K562 (cell line): Measurements from ENCODE around the gene PLXNA2. TPM values are rescaled to one million over a fixed set of nuclear protein-coding genes. Genes with fewer than 3 reads are reported as not detected.

Source experiments
- ATAC-seq: fragments of 200-7000 bp; cut with Tn5 transposase; 3 replicates; pipeline ENCODE4 v1.9.1; 2020; ENCODE audit warnings: moderate library complexity
- BruUV-seq: library from RNA; stranded (reverse); fragments of 400-500 nt; replicated peaks from 2 replicates; lab custom pipeline; 2021; lab: Mats Ljungman, UMichigan
- CTCF ChIA-PET: fragments of 300-600 bp; formaldehyde crosslinking; extraction: SDS; loops from one replicate; lab custom pipeline; 2021; ENCODE audit warnings: low intra/inter-chr PET ratio; lab: Yijun Ruan, JAX
- POLR2A ChIA-PET: fragments of 300-600, 350-650 bp; sonication (Branson Sonifier 250); formaldehyde crosslinking; extraction: SDS; loops from one replicate; lab custom pipeline; 2021; ENCODE audit warnings: antibody characterized with exemption, inconsistent platforms; lab: Yijun Ruan, JAX
- DNase-seq, 4 experiments: peaks; one replicate each; pipeline versions ENCODE4 v3.0.0 to v3.0.0-alpha.2; 2011 to 2018; ENCODE audit warnings: low spot score in 3 of 4, mixed read lengths in 3 of 4; ENCODE audit errors: extremely low read depth in 1 of 4
- FAIRE-seq: peaks from 2 replicates; lab custom pipeline; 2011; peaks lifted over from hg19 to GRCh38; lab: Jason Lieb, UNC
- H2AFZ ChIP-seq: 2 replicates; pipeline ENCODE4 v1.6.0; 2011; ENCODE audit warnings: low read depth, low read length, control low read depth, inconsistent platforms
- H3K27ac ChIP-seq: fragments of 200-600 bp; 3 replicates; pipeline ENCODE4 v1.8.0; 2011; ENCODE audit warnings: low read depth, mild to moderate bottlenecking, control low read depth, inconsistent platforms, low read length, moderate library complexity, mixed read lengths; ENCODE audit errors: extremely low read depth
- H3K27me3 ChIP-seq, 2 experiments: fragments of 300-600 bp in 1 of 2; 2 replicates in 1 of 2; 3 replicates in 1 of 2; pipeline versions ENCODE4 v1.6.0 to v1.8.0; 2011; ENCODE audit warnings: inconsistent platforms in 2 of 2, low read length in 2 of 2, mild to moderate bottlenecking in 1 of 2, mixed read lengths in 1 of 2, moderate library complexity in 1 of 2; ENCODE audit not compliant: control insufficient read depth in 2 of 2, insufficient read depth in 2 of 2
- H3K36me3 ChIP-seq: fragments of 300-600 bp; 3 replicates; pipeline ENCODE4 v1.8.0; 2011; ENCODE audit warnings: mild to moderate bottlenecking, low read length, inconsistent platforms; ENCODE audit not compliant: control insufficient read depth, insufficient read depth
- H3K4me1 ChIP-seq, 2 experiments: fragments of 200-600 bp in 1 of 2; replicated peaks in 1 of 2; 2 replicates in 1 of 2; 3 replicates in 1 of 2; pipeline versions ENCODE4 v1.5.1 to v1.8.0; 2011; ENCODE audit warnings: inconsistent platforms in 2 of 2, low read length in 2 of 2, mild to moderate bottlenecking in 1 of 2, mixed read lengths in 1 of 2, moderate library complexity in 1 of 2; ENCODE audit not compliant: control insufficient read depth in 2 of 2, insufficient read depth in 2 of 2
- H3K4me2 ChIP-seq: 2 replicates; pipeline ENCODE4 v1.6.1; 2011; ENCODE audit warnings: low read length, control low read depth, inconsistent platforms, mixed read lengths; ENCODE audit not compliant: insufficient read depth
- H3K4me3 ChIP-seq: fragments of 200-600 bp; sonication (generic), shearing (Covaris generic); 2 replicates; pipeline ENCODE4 v1.5.1; 2016; ENCODE audit warnings: control low read depth, inconsistent platforms
- H3K79me2 ChIP-seq: fragments of 200-600 bp; 3 replicates; pipeline ENCODE4 v1.8.0; 2011; ENCODE audit warnings: low read length, inconsistent platforms; ENCODE audit not compliant: control insufficient read depth, insufficient read depth
- H3K9ac ChIP-seq, 2 experiments: 2 replicates each; pipeline versions ENCODE4 v1.6.0 to v1.6.1; 2011; ENCODE audit warnings: low read depth in 2 of 2, low read length in 2 of 2, control low read depth in 1 of 2, inconsistent platforms in 1 of 2, mild to moderate bottlenecking in 1 of 2, mixed read lengths in 1 of 2; ENCODE audit not compliant: insufficient read depth in 1 of 2
- H3K9me1 ChIP-seq: one replicate; pipeline ENCODE4 v1.6.0; 2011; ENCODE audit warnings: inconsistent platforms, mild to moderate bottlenecking, low read length, moderate library complexity; ENCODE audit not compliant: control insufficient read depth, insufficient read depth
- H3K9me3 ChIP-seq: replicated peaks from 2 replicates; pipeline ENCODE4 v1.5.1; 2011; ENCODE audit warnings: low read depth, low read length, inconsistent platforms; ENCODE audit not compliant: control insufficient read depth, insufficient read depth
- H4K20me1 ChIP-seq: replicated peaks from 2 replicates; pipeline ENCODE4 v1.6.1; 2011; ENCODE audit warnings: low read length, inconsistent platforms, mixed read lengths; ENCODE audit not compliant: control insufficient read depth, insufficient read depth
- BHLHE40 ChIP-seq: IDR thresholded peaks from 2 replicates; pipeline ENCODE4 v1.6.1; 2011; ENCODE audit warnings: low read length, improper control_type of control experiment
- CEBPZ ChIP-seq: fragments of 150-350 bp; IDR thresholded peaks from 2 replicates; pipeline ENCODE4 v1.6.1; 2014; ENCODE audit warnings: low read depth, mild to moderate bottlenecking, low read length, borderline replicate concordance
- CTBP1 ChIP-seq: fragments of 450-650 bp; IDR thresholded peaks from 2 replicates; pipeline ENCODE4 v1.6.1; 2016; ENCODE audit warnings: borderline replicate concordance
- HEY1 ChIP-seq: fragments of 250-450 bp; sonication (Bioruptor Pico); IDR thresholded peaks from 2 replicates; pipeline ENCODE4 v1.5.0; 2020; ENCODE audit warnings: mild to moderate bottlenecking, moderate library complexity, borderline replicate concordance
- HNRNPLL ChIP-seq: fragments of 200-400 bp; formaldehyde crosslinking; IDR thresholded peaks from 2 replicates; pipeline ENCODE4 v1.6.1; 2017; ENCODE audit warnings: low read length, low read depth, mild to moderate bottlenecking; ENCODE audit not compliant: poor library complexity, severe bottlenecking
- L3MBTL2 ChIP-seq: fragments of 450-650 bp; IDR thresholded peaks from 2 replicates; pipeline ENCODE4 v1.6.1; 2016; ENCODE audit warnings: mild to moderate bottlenecking, moderate library complexity
- MEF2A ChIP-seq: IDR thresholded peaks from 2 replicates; pipeline ENCODE4 v1.6.1; 2011; ENCODE audit warnings: low read depth, mild to moderate bottlenecking, low read length, moderate library complexity; ENCODE audit not compliant: control insufficient read depth
- MEF2D ChIP-seq: conservative IDR thresholded peaks from 2 replicates; pipeline ENCODE4 v1.6.1; 2016; ENCODE audit warnings: low read depth, missing genetic modification characterization, missing compliant biosample characterization
- PHTF2 ChIP-seq: fragments of 250-450 bp; sonication (Bioruptor Pico); IDR thresholded peaks from 2 replicates; pipeline ENCODE4 v1.5.0; 2021; ENCODE audit warnings: mild to moderate bottlenecking
- RFX7 ChIP-seq: fragments of 250-450 bp; sonication (Bioruptor Pico); IDR thresholded peaks from 2 replicates; pipeline ENCODE4 v1.5.1; 2021; ENCODE audit warnings: mild to moderate bottlenecking
- SOX6 ChIP-seq: fragments of 450-650 bp; IDR thresholded peaks from 2 replicates; pipeline ENCODE4 v1.6.1; 2014; ENCODE audit warnings: mild to moderate bottlenecking
- TARDBP ChIP-seq: fragments of 450-650 bp; IDR thresholded peaks from 2 replicates; pipeline ENCODE4 v1.6.1; 2016
- ZBTB2 ChIP-seq: fragments of 450-650 bp; IDR thresholded peaks from 2 replicates; pipeline ENCODE4 v1.6.1; 2016; ENCODE audit warnings: antibody characterized with exemption
- WGBS: fragments of 100-300 bp; shearing (Covaris generic); methylation state at CpG from one replicate; pipeline ENCODE4 v1.1.6; 2016; ENCODE audit warnings: low coverage, mixed read lengths; ENCODE audit not compliant: insufficient coverage; ENCODE audit errors: missing lambda C conversion rate; 5-methylcytosine and 5-hydroxymethylcytosine counted together
- in situ Hi-C: fragments of 300-500 bp; cut with MboI; formaldehyde crosslinking; loops from 4 replicates; pipeline ENCODE4 v1.15.0; 2018; ENCODE audit warnings: inconsistent platforms, mixed read lengths
- intact Hi-C: fragments of 100-400 bp; cut with micrococcal nuclease; formaldehyde crosslinking; loops from 2 replicates; pipeline ENCODE4 v1.14.2; 2022
- polyA plus RNA-seq, 8 experiments: library from polyadenylated mRNA; depleted of rRNA in 4 of 8; stranded (reverse) in 5 of 8; unstranded in 3 of 8; fragments of >200 nt; fragmentation: Nextera tagmentation in 2 of 8; fragmentation: Illumina TruSeq in 1 of 8; extraction: Ambion mirVana in 2 of 8; extraction: Trizol in 1 of 8; gene quantifications; 2 replicates each; pipeline versions ENCODE4 v1.2.1 to v1.2.3, GENCODE V29; 2011 to 2014; ENCODE audit warnings: inconsistent platforms in 1 of 8, missing spikeins in 1 of 8
- total RNA-seq, 7 experiments: library from RNA; depleted of rRNA in 6 of 7; stranded (reverse); fragments of >200 nt in 6 of 7; fragmentation: Illumina TruSeq in 2 of 7; extraction: Trizol in 2 of 7; gene quantifications; 2 replicates each; pipeline versions ENCODE4 v1.2.1 to v1.2.3, GENCODE V29; 2011 to 2021; ENCODE audit warnings: low replicate concordance in 1 of 7
- TF ChIP-seq, protein P1 (sequence below): sonication (generic); formaldehyde crosslinking; IDR thresholded peaks from 2 replicates; pipeline ENCODE4 v1.8.1; 2022; ENCODE audit warnings: missing genetic modification reagents
- TF ChIP-seq, protein P2 (sequence below): fragments of 450-650 bp; conservative IDR thresholded peaks from 2 replicates; pipeline ENCODE4 v1.6.1; 2016; ENCODE audit warnings: missing genetic modification characterization, low read depth, mild to moderate bottlenecking, control low read depth, missing compliant biosample characterization

Gene PLXNA2
- total and polyA plus RNA-seq, 9 of the 15 experiments (the other 6 are each of a cell fraction or from before 2014, with no cell fraction given), result 0.01 to 1.3 (median 0.32) TPM

GRCh38 chr1:208206092-208206698 lies 38.0 kb downstream of the PLXNA2 start:
- Histone ChIP-seq H3K36me3 (no peaks in the 10 kb centered on the region), H3K4me3 (no peak overlapping the region), H3K4me2 (no peak overlapping the region), H4K20me1 (no peaks in the 10 kb centered on the region), H3K27me3 (no peaks in the 10 kb centered on the region), H3K9me3 (no peaks in the 10 kb centered on the region), H3K27ac (no peak overlapping the region), H2AFZ (no peak overlapping the region), H3K9me1 (no peaks in the 10 kb centered on the region), H3K4me1 (peaks cover 3 to 9% of the 10 kb centered on the region in 2 experiments; a peak in 4 of 5 replicates), H3K79me2 (no peaks in the 10 kb centered on the region), H3K9ac (no peak overlapping the region)
- intact Hi-C loops (no loop called here), in situ Hi-C loops (no loop called here)
- ChIA-PET POLR2A (interaction anchor here (0.8 to 1.7 kb wide), 2 partner anchors 10 to 13 kb away, joined by 4 to 6 read pairs; no protein-coding TSS in a partner anchor), CTCF (no interaction called here)
- BruUV-seq, result no TSS peak
- FAIRE-seq (no peak), DNase-seq (no peak), ATAC-seq (no peak)
- WGBS, result 4% methylated on average over 5 of the region's 5 CpGs
- TF ChIP-seq BHLHE40, result peak; percentile 54; the same call in 1 of the 2 replicates
- TF ChIP-seq L3MBTL2, result no peak
- TF ChIP-seq HNRNPLL, result no peak
- TF ChIP-seq, protein P1, sequence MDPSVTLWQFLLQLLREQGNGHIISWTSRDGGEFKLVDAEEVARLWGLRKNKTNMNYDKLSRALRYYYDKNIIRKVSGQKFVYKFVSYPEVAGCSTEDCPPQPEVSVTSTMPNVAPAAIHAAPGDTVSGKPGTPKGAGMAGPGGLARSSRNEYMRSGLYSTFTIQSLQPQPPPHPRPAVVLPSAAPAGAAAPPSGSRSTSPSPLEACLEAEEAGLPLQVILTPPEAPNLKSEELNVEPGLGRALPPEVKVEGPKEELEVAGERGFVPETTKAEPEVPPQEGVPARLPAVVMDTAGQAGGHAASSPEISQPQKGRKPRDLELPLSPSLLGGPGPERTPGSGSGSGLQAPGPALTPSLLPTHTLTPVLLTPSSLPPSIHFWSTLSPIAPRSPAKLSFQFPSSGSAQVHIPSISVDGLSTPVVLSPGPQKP, result no peak
- TF ChIP-seq CTBP1, result peak; percentile 13; the same call in 1 of the 2 replicates
- TF ChIP-seq ZBTB2, result no peak
- no peak for TF ChIP-seq RFX7
- no peak for TF ChIP-seq MEF2A
- TF ChIP-seq, protein P2, sequence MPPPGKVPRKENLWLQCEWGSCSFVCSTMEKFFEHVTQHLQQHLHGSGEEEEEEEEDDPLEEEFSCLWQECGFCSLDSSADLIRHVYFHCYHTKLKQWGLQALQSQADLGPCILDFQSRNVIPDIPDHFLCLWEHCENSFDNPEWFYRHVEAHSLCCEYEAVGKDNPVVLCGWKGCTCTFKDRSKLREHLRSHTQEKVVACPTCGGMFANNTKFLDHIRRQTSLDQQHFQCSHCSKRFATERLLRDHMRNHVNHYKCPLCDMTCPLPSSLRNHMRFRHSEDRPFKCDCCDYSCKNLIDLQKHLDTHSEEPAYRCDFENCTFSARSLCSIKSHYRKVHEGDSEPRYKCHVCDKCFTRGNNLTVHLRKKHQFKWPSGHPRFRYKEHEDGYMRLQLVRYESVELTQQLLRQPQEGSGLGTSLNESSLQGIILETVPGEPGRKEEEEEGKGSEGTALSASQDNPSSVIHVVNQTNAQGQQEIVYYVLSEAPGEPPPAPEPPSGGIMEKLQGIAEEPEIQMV (tag), result no peak
- no peak for TF ChIP-seq TARDBP
- TF ChIP-seq MEF2D (tag), result no peak
- peak; percentile 70 for TF ChIP-seq SOX6
- no peak for TF ChIP-seq CEBPZ
- TF ChIP-seq PHTF2 (CRISPR knock-in tag), result no peak
- no peak for TF ChIP-seq HEY1 (CRISPR knock-in tag)
